GM11168 (cell line): ENCODE results near the gene OR2J3.
"Not testable (repeated sequence)": the region's sequence is repeated elsewhere in the genome, so short reads cannot be mapped to it uniquely, and the experiment has no call there.

Experiments used
- in situ Hi-C: fragments of 300-500 bp; cut with MboI; formaldehyde crosslinking; loops from one replicate; pipeline ENCODE4 v1.12.0; 2022; ENCODE audit warnings: low sequenced_read_pairs; ENCODE audit not compliant: unreplicated experiment

The OR2J3 gene

GRCh38 chr6:29155182-29155581 lies 47.3 kb downstream of the OR2J3 start:
- in situ Hi-C loops: not testable (repeated sequence)

GRCh38 chr6:29159922-29160321 lies 52.1 kb downstream of the OR2J3 start:
- in situ Hi-C loops: not testable (repeated sequence)
